RWPE1 (cell line): ENCODE results near the gene PNMA3.

ENCODE experiments used
- CTCF ChIA-PET: fragments of 350-600 bp; sonication (Branson Sonifier 250); formaldehyde crosslinking; extraction: SDS; loops from one replicate; lab custom pipeline; 2021; lab: Yijun Ruan, JAX
- POLR2A ChIA-PET: fragments of 400-600 bp; formaldehyde crosslinking; extraction: SDS; loops from one replicate; lab custom pipeline; 2020; ENCODE audit warnings: antibody characterized with exemption; ENCODE audit not compliant: low non-redundant PET; lab: Yijun Ruan, JAX
- DNase-seq: peaks from one replicate; pipeline ENCODE4 v3.0.0; 2012; ENCODE audit warnings: low spot score
- H3K27ac ChIP-seq: fragments of 450-650 bp; 2 replicates; pipeline ENCODE4 v1.5.1; 2017
- CTCF ChIP-seq: fragments of 450-650 bp; conservative IDR thresholded peaks from 2 replicates; pipeline ENCODE4 v1.5.1; 2017; ENCODE audit warnings: low read depth, mild to moderate bottlenecking

PNMA3 gene

GRCh38 chrX:153030801-153031200, 25.5 kb upstream of the PNMA3 start:
- no peak for DNase-seq
- CTCF ChIA-PET: no interaction called here
- POLR2A ChIA-PET: no interaction called here
- TF ChIP-seq CTCF: no peak
- no peak overlapping the region for H3K27ac ChIP-seq

GRCh38 chrX:153032397-153033118, 23.7 kb upstream of the PNMA3 start:
- TF ChIP-seq CTCF: peak; percentile 80
- POLR2A ChIA-PET: no interaction called here
- peak; percentile 53 for DNase-seq
- CTCF ChIA-PET: interaction anchor here (0.6 to 0.9 kb wide), 7 partner anchors 12 to 435 kb away, joined by 3 to 5 read pairs (median 3); no protein-coding TSS in a partner anchor
- H3K27ac ChIP-seq: no peak overlapping the region

DNA sequence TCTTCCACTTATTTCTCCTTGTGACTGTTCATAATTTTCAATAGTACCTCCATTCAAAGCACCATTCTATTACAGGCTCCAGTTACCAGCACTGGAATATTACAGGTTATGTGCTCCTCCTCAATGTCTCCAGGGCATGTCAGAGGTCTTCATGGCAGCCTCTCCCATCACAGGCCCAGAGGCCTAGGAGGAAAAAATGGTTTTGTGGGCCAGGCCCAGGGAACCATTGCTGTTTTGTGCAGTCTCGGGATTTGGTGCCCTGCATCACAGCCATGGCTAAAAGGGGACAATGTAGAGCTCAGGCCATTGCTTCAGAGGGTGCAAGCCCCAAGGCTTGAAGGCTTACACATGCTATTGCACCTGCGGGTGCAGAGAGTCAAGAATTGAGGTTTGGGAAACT, 7.2 kb upstream of the PNMA3 start:
- no peak overlapping the region for H3K27ac ChIP-seq
- TF ChIP-seq CTCF: no peak
- ChIA-PET CTCF (no interaction called here), POLR2A (no interaction called here)
- DNase-seq: no peak

DNA sequence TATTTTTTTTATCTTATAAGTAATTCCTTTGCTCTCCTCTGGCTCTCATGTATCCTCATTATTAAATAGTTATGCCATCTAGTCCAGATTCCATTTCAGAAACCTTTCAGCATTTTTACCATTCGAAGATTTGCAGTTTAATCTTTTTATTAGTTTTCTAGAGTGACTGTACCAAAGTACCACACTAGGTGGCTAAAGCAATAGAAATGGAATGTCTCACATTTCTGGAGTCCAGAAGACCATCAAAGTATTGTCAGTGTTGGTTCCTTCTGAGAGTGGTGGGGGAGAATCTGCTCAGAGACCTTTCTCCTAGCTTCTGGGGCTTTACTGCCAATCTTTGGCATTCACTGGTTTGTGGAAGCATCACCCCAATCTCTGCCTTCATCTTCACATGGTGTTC, 3.7 kb upstream of the PNMA3 start:
- no peak for TF ChIP-seq CTCF
- DNase-seq: no peak
- POLR2A ChIA-PET: no interaction called here
- CTCF ChIA-PET: no interaction called here
- no peak overlapping the region for H3K27ac ChIP-seq

- TF ChIP-seq CTCF: no peak
- CTCF ChIA-PET: no interaction called here
- no peak overlapping the region for H3K27ac ChIP-seq
- DNase-seq: no peak
- POLR2A ChIA-PET: no interaction called here
These were observed 1.0 kb downstream of the PNMA3 start for GRCh38 chrX:153057281-153057680.

DNA sequence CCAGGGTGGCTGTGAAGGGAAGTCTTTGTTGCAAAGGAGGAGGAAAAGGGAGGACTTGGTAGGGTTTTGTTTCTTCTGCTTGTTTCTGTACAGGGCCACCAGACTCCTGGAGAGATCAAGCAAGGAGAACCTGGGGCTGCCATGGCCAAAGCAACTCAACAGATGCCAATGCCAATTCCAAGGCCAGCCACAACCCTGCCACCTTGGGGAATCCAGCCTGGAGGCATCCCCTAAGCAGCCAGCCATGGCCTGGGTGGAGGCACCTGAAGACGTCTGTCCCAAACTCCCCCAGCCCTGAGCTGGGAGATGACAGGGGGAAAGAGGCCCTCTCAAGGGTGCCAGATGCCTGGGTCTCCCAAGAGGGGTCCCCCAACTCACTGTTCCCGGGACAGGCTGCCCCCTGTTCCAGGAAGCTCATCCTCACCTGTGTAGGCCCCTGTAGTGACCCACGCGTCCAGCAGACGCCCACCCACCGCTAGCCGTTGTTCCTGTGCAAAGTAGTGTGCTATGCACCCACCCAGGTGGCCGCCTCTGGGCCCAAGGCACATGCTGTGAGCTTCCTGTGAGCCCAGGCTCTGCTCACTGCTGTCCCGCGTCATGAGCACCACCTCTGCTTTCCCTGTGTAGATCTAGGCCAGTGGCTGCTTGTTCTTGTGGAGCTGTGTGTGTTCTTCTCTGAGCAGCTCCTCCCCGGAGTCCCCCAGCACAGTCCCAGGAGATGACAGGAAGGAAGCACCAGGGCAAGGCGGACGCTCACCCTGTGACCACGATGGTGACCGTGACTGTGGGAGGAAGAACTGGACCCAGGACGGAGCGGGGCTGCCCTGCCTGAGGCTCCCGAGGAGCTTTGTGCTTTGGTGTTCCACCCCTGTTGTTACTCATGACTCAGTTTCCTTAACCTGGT, 3.2 kb downstream of the PNMA3 start:
- POLR2A ChIA-PET: no interaction called here
- no peak overlapping the region for H3K27ac ChIP-seq
- TF ChIP-seq CTCF: no peak
- CTCF ChIA-PET: no interaction called here
- no peak for DNase-seq
